ENCODE measurements around the gene SEZ6. TPM values are rescaled to one million over a fixed set of nuclear protein-coding genes. Genes with fewer than 3 reads are reported as not detected.

SEZ6 gene
- total and polyA plus RNA-seq, 2 of the 4 experiments (the other 2 are of a cell fraction): not detected

GRCh38 chr17:28957277-28957991 is 48.4 kb downstream of the SEZ6 start:
- intact Hi-C loops (cut with micrococcal nuclease) (no loop called here), in situ Hi-C loops (cut with MboI; ENCODE audit: low sequenced_read_pairs) (no loop called here), dilution Hi-C loops (cut with HindIII; ENCODE audit: low sequenced_read_pairs, unreplicated experiment) (no loop called here)
- no peak overlapping the region for H3K14ac ChIP-seq (replicated peaks; ENCODE audit: low read depth, low read length)
- no peak overlapping the region for H3K4ac ChIP-seq (ENCODE audit: low read depth, low read length)
- ChIA-PET POLR2A (ENCODE audit: unreplicated experiment) (interaction anchor here (0.6 kb wide), 1 partner anchor 105 kb away, joined by 4 read pairs; no protein-coding TSS in a partner anchor), CTCF (no interaction called here)
- H3K4me3 ChIP-seq (ENCODE audit: insufficient read depth, low read depth, low read length): no peak overlapping the region
- H3K27ac ChIP-seq (ENCODE audit: insufficient read depth, low read length): no peak overlapping the region
- H3K36me3 ChIP-seq (ENCODE audit: control insufficient read depth, insufficient read depth, low read length): no peaks in the 10 kb centered on the region
- no peak for DNase-seq
- peaks cover 0 to 13% of the 10 kb centered on the region in 2 experiments; a peak in 2 of 4 replicates for H3K79me1 ChIP-seq (ENCODE audit: low read depth in 1 of 2, low read length in 2 of 2)
- H3K9me3 ChIP-seq (ENCODE audit: control insufficient read depth, insufficient read depth, low read length): no peaks in the 10 kb centered on the region
- H2BK20ac ChIP-seq (ENCODE audit: low read depth, low read length): no peak overlapping the region
- ATAC-seq (ENCODE audit: low read depth): no peak
- peaks cover 8% of the 10 kb centered on the region; the same call in 1 of the 2 replicates for H3K9me1 ChIP-seq (ENCODE audit: insufficient read depth, low read length)
- BruUV-seq (replicated peaks): no TSS peak
- no peak overlapping the region for H2BK120ac ChIP-seq (ENCODE audit: low read depth, low read length)
- no peak overlapping the region for H4K5ac ChIP-seq (ENCODE audit: low read depth, low read length)
- no peak overlapping the region for H2AFZ ChIP-seq (replicated peaks; ENCODE audit: low read length, poor library complexity)
- H2AK9ac ChIP-seq (replicated peaks; ENCODE audit: low read depth, low read length, poor library complexity): no peak overlapping the region
- H3K4me2 ChIP-seq (ENCODE audit: low read depth, low read length): no peak overlapping the region
- H3K56ac ChIP-seq (ENCODE audit: extremely low read depth, insufficient read depth, low read length): no peak overlapping the region
- no peak overlapping the region for H3K23ac ChIP-seq (ENCODE audit: low read depth, low read length)
- no peak overlapping the region for H2BK5ac ChIP-seq (ENCODE audit: low read depth, low read length, poor library complexity, severe bottlenecking)
- no peak overlapping the region for H2BK15ac ChIP-seq (ENCODE audit: low read depth, low read length)
- H2AK5ac ChIP-seq (ENCODE audit: low read depth, low read length): no peak overlapping the region
- no peak overlapping the region for H3K18ac ChIP-seq (ENCODE audit: low read depth, low read length)
- H3K4me1 ChIP-seq (ENCODE audit: control insufficient read depth, insufficient read depth, low read length): no peaks in the 10 kb centered on the region
- H4K8ac ChIP-seq (ENCODE audit: low read depth in 2 of 2, low read length in 2 of 2): no peak overlapping the region
- H4K91ac ChIP-seq (ENCODE audit: insufficient read depth, low read depth, low read length): no peak overlapping the region
- no peak overlapping the region for H3K9ac ChIP-seq (ENCODE audit: low read depth, low read length)
- no peaks in the 10 kb centered on the region; the same call in 1 of the 2 replicates for H3K27me3 ChIP-seq (ENCODE audit: control insufficient read depth, insufficient read depth, low read length)
- 95% methylated on average over 4 of the region's 13 CpGs; no CpG with 5 or more reads in 1 of the 2 experiments for WGBS, 2 experiments (ENCODE audit: extremely low coverage in 2 of 2, insufficient read length in 1 of 2)
- no peak for TF ChIP-seq NFE2L2 (IDR thresholded peaks at IDR 0.05; ENCODE audit: low read depth, low read length)
- TF ChIP-seq USF2 (IDR thresholded peaks at IDR 0.05; ENCODE audit: low read depth, low read length): no peak
- no peak for TF ChIP-seq ELK1 (IDR thresholded peaks at IDR 0.05; ENCODE audit: borderline replicate concordance, low read depth, low read length)
- no peak for TF ChIP-seq CEBPB (IDR thresholded peaks at IDR 0.05; ENCODE audit: low read depth, low read length)
- H4K20me1 ChIP-seq (ENCODE audit: insufficient read depth, low read length): no peaks in the 10 kb centered on the region
